GM12878 (cell line): ENCODE data around the gene ZBTB44. TPM values are rescaled to one million over a fixed set of nuclear protein-coding genes. Genes with fewer than 3 reads are reported as not detected.

Experiments used
- ATAC-seq: fragments of 200-7000 bp; cut with Tn5 transposase; 3 replicates; pipeline ENCODE4 v1.9.1; 2020; ENCODE audit warnings: mild to moderate bottlenecking, moderate library complexity
- BruUV-seq: library from RNA; stranded (reverse); fragments of 400-500 nt; replicated peaks from 2 replicates; lab custom pipeline; 2021; lab: Mats Ljungman, UMichigan
- CTCF ChIA-PET: fragments of 300-600 bp; sonication (Branson Sonifier 250); formaldehyde crosslinking; extraction: SDS; loops from one replicate; lab custom pipeline; 2021; ENCODE audit warnings: inconsistent platforms; lab: Yijun Ruan, JAX
- POLR2A ChIA-PET: fragments of 350-600 bp; formaldehyde crosslinking; extraction: SDS; loops from one replicate; lab custom pipeline; 2021; ENCODE audit warnings: inconsistent platforms; lab: Charles Lee
- RAD21 ChIA-PET: fragments of 300-600 bp; sonication (Branson Sonifier 250); formaldehyde crosslinking; loops from one replicate; lab custom pipeline; 2023; ENCODE audit warnings: antibody characterized with exemption; ENCODE audit not compliant: unreplicated experiment; lab: Charles Lee
- SMC1A ChIA-PET: fragments of 300-600 bp; sonication (Branson Sonifier 250); formaldehyde crosslinking; loops from one replicate; lab custom pipeline; 2023; ENCODE audit not compliant: unreplicated experiment, uncharacterized antibody; lab: Charles Lee
- DNase-seq: peaks from one replicate; pipeline ENCODE4 v3.0.0-alpha.2; 2011; ENCODE audit warnings: low read depth, low spot score
- FAIRE-seq: peaks from 3 replicates; lab custom pipeline; 2011; peaks lifted over from hg19 to GRCh38; lab: Jason Lieb, UNC
- H2AFZ ChIP-seq: 2 replicates; pipeline ENCODE4 v1.6.0; 2011; ENCODE audit warnings: low read depth, low read length, control low read depth; ENCODE audit not compliant: control insufficient read depth
- H3K27ac ChIP-seq: 2 replicates; pipeline ENCODE4 v1.5.1; 2011; ENCODE audit warnings: control low read depth; ENCODE audit not compliant: control insufficient read depth, insufficient read depth
- H3K27me3 ChIP-seq, 2 experiments: replicated peaks in 1 of 2; 2 replicates each; pipeline versions ENCODE4 v1.6.0 to v1.6.1; 2011; ENCODE audit warnings: low read length in 1 of 2; ENCODE audit not compliant: control insufficient read depth in 2 of 2, insufficient read depth in 2 of 2
- H3K36me3 ChIP-seq, 2 experiments: 2 replicates each; pipeline ENCODE4 v1.5.1; 2011; ENCODE audit warnings: low read length in 1 of 2; ENCODE audit not compliant: control insufficient read depth in 2 of 2, insufficient read depth in 2 of 2
- H3K4me1 ChIP-seq: 2 replicates; pipeline ENCODE4 v1.6.1; 2011; ENCODE audit warnings: mild to moderate bottlenecking, low read length, moderate library complexity, mixed read lengths; ENCODE audit not compliant: control insufficient read depth, insufficient read depth
- H3K4me2 ChIP-seq: 2 replicates; pipeline ENCODE4 v1.6.0; 2011; ENCODE audit warnings: control low read depth; ENCODE audit not compliant: control insufficient read depth, insufficient read depth
- H3K4me3 ChIP-seq: fragments of 200-600 bp; sonication (generic); 2 replicates; pipeline ENCODE4 v1.5.1; 2016
- H3K79me2 ChIP-seq: 2 replicates; pipeline ENCODE4 v1.6.0; 2011; ENCODE audit warnings: low read length; ENCODE audit not compliant: control insufficient read depth, insufficient read depth
- H3K9ac ChIP-seq: 2 replicates; pipeline ENCODE4 v1.8.0; 2011; ENCODE audit warnings: low read length, control low read depth, mixed read lengths; ENCODE audit not compliant: control insufficient read depth, insufficient read depth
- H3K9me3 ChIP-seq: replicated peaks from 3 replicates; pipeline ENCODE4 v1.5.1; 2011; ENCODE audit warnings: mild to moderate bottlenecking, low read length; ENCODE audit not compliant: control insufficient read depth, insufficient read depth
- H4K20me1 ChIP-seq: 2 replicates; pipeline ENCODE4 v1.6.0; 2011; ENCODE audit not compliant: control insufficient read depth, insufficient read depth
- ATF7 ChIP-seq: fragments of 450-650 bp; IDR thresholded peaks from 2 replicates; pipeline ENCODE4 v1.6.1; 2016; ENCODE audit warnings: low read depth, mild to moderate bottlenecking
- BMI1 ChIP-seq: fragments of 450-650 bp; IDR thresholded peaks from 2 replicates; pipeline ENCODE4 v1.6.1; 2016; ENCODE audit warnings: mild to moderate bottlenecking, moderate library complexity, borderline replicate concordance
- CREM ChIP-seq: IDR thresholded peaks from 2 replicates; pipeline ENCODE4 v1.6.1; 2014; ENCODE audit warnings: antibody characterized with exemption, low read depth
- HDAC2 ChIP-seq: fragments of 200-600 bp; sonication (generic); IDR thresholded peaks from 2 replicates; pipeline ENCODE4 v1.6.1; 2017
- MEF2B ChIP-seq: fragments of 450-650 bp; IDR thresholded peaks from 2 replicates; pipeline ENCODE4 v1.6.1; 2018; ENCODE audit warnings: mild to moderate bottlenecking, moderate library complexity; ENCODE audit not compliant: partially characterized antibody, poor library complexity, severe bottlenecking
- SUPT20H ChIP-seq: IDR thresholded peaks from 2 replicates; pipeline ENCODE4 v1.6.1; 2011; ENCODE audit warnings: low read depth, mild to moderate bottlenecking, low read length, moderate library complexity, borderline replicate concordance; ENCODE audit not compliant: control insufficient read depth
- ZBED1 ChIP-seq: IDR thresholded peaks from 2 replicates; pipeline ENCODE4 v1.6.1; 2016; ENCODE audit warnings: borderline replicate concordance
- WGBS: methylation state at CpG from one replicate; pipeline ENCODE4 v1.1.6; 2016; ENCODE audit warnings: low lambda C conversion rate; ENCODE audit not compliant: insufficient replicate concordance, insufficient coverage; ENCODE audit errors: missing lambda C conversion rate; 5-methylcytosine and 5-hydroxymethylcytosine counted together
- in situ Hi-C: fragments of 300-500 bp; cut with MboI; formaldehyde crosslinking; loops from 9 replicates; pipeline ENCODE4 v1.14.3; 2018; ENCODE audit warnings: mixed read lengths
- intact Hi-C: fragments of 100-400 bp; cut with micrococcal nuclease; formaldehyde crosslinking; loops from one replicate; pipeline ENCODE4 v1.14.2; 2022; ENCODE audit not compliant: unreplicated experiment
- polyA plus RNA-seq, 11 experiments: library from polyadenylated mRNA; depleted of rRNA in 4 of 11; unstranded in 6 of 11; stranded (reverse) in 5 of 11; fragments of >200 nt; fragmentation: Nextera tagmentation in 4 of 11; fragmentation: Illumina TruSeq in 1 of 11; extraction: Ambion mirVana in 4 of 11; extraction: Trizol in 1 of 11; gene quantifications; 1 replicate in 1 of 11; 2 replicates in 10 of 11; pipeline versions ENCODE4 v1.2.1 to v1.2.3, GENCODE V29; 2011 to 2016; ENCODE audit warnings: inconsistent platforms in 2 of 11, missing spikeins in 2 of 11, low read depth in 1 of 11
- total RNA-seq, 4 experiments: library from RNA; depleted of rRNA in 3 of 4; stranded (reverse); fragments of >200 nt in 3 of 4; fragmentation: Illumina TruSeq in 1 of 4; extraction: Trizol in 1 of 4; gene quantifications; 2 replicates each; pipeline versions ENCODE4 v1.2.1 to v1.2.3, GENCODE V29; 2013 to 2021
- TF ChIP-seq, protein P1 (sequence below): IDR thresholded peaks from 2 replicates; pipeline ENCODE4 v1.6.1; 2012; ENCODE audit warnings: mild to moderate bottlenecking, low read depth, low read length
- TF ChIP-seq, protein P2 (sequence below): IDR thresholded peaks from 2 replicates; pipeline ENCODE4 v1.6.1; 2011; ENCODE audit warnings: mild to moderate bottlenecking, low read depth, low read length, moderate library complexity; ENCODE audit not compliant: insufficient replicate concordance
- TF ChIP-seq, protein P3 (sequence below): fragments of 450-650 bp; formaldehyde crosslinking; IDR thresholded peaks from 2 replicates; pipeline ENCODE4 v1.5.0; 2022; ENCODE audit warnings: mild to moderate bottlenecking, missing genetic modification characterization
- TF ChIP-seq, protein P4 (sequence below): IDR thresholded peaks from 2 replicates; pipeline ENCODE4 v1.6.1; 2011; ENCODE audit warnings: low read depth, mild to moderate bottlenecking, low read length, moderate library complexity, borderline replicate concordance; ENCODE audit errors: extremely low read depth

Gene ZBTB44
- total and polyA plus RNA-seq, 10 of the 15 experiments (the other 5 are each of a cell fraction or from before 2014, with no cell fraction given): 2.8 to 38.2 (median 12.2) TPM

DNA sequence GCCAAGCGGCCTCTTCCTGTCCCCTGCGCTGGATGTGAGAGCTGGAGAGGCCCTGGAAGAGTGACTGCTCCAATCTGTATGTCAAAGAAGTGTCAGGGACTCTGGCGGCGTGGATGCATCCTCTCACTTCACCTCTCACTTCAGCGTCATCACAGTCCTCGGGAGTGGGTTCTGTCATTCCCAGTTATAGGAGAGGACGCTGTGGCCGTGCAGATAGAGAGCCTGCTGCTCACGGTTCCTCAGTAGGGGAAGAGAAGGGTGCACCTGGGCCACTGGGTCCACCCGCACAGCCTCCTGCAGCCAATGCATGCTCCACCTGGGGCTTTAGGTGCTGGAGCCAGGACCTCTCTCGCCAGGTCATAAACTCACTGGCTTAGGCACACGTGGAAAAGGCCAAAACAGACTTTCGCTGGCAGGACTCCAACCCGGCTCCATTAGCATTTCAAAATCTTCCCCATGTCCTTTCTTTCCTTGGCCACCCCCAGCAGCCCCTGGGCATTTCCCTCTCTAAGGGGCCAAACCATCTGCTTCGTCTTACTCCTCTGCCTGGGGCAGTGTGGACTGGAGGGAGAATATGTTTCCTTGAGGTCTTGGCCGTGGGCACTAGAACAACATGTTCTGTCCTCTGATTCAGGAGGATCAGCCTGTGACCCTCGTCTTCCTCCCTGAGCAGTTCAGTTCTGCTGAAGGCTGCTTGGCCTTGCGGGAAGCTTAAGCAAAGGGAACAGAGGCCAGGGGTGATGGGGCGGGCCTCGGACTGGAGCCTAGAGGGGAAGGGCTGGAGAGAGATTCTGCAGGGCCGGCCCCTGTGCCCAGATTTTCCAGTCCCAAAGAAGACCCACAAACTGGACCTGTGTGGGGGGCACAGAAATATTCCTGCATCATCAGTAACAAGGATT is 97.3 kb downstream of the ZBTB44 start (continued):
- TF ChIP-seq, protein P1, sequence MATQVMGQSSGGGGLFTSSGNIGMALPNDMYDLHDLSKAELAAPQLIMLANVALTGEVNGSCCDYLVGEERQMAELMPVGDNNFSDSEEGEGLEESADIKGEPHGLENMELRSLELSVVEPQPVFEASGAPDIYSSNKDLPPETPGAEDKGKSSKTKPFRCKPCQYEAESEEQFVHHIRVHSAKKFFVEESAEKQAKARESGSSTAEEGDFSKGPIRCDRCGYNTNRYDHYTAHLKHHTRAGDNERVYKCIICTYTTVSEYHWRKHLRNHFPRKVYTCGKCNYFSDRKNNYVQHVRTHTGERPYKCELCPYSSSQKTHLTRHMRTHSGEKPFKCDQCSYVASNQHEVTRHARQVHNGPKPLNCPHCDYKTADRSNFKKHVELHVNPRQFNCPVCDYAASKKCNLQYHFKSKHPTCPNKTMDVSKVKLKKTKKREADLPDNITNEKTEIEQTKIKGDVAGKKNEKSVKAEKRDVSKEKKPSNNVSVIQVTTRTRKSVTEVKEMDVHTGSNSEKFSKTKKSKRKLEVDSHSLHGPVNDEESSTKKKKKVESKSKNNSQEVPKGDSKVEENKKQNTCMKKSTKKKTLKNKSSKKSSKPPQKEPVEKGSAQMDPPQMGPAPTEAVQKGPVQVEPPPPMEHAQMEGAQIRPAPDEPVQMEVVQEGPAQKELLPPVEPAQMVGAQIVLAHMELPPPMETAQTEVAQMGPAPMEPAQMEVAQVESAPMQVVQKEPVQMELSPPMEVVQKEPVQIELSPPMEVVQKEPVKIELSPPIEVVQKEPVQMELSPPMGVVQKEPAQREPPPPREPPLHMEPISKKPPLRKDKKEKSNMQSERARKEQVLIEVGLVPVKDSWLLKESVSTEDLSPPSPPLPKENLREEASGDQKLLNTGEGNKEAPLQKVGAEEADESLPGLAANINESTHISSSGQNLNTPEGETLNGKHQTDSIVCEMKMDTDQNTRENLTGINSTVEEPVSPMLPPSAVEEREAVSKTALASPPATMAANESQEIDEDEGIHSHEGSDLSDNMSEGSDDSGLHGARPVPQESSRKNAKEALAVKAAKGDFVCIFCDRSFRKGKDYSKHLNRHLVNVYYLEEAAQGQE: no peak

DNA sequence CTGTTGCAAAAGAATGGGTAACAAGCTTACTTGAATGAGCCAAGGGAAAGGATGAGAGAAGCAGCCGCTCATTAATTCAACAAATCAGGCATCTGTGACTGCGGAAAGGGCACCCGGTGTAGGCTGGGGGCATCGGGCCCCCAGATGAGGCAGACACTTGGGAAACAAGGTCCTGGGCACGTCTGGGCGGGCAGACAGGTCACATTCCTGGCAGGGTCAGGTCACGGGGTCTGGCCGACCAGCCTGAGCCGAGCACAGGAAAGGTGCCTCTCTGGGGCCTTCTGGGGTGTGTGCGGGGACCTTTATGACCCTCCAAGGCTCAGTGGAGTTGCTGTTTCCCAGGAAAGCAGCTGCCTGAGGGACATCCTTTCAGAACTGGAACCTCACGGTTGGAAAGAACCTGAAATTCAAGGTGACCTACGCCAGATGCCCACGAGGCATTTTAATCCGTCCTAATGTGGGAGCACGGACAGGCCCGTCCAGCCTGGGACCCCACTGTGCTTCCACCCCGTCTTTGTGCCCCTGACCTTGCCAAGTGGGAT is 98.1 kb downstream of the ZBTB44 start:
- no peaks in the 10 kb centered on the region for H3K79me2 ChIP-seq
- BruUV-seq: no TSS peak
- H3K36me3 ChIP-seq: no peaks in the 10 kb centered on the region
- 52% methylated on average over 17 of the region's 17 CpGs for WGBS
- DNase-seq (no peak), FAIRE-seq (no peak), ATAC-seq (no peak)
- intact Hi-C loops (no loop called here), in situ Hi-C loops (loop anchor here (10.0 kb wide), 1 partner anchor 208 kb away; the partner anchor contains the start of gene ADAMTS8)
- no peaks in the 10 kb centered on the region for H3K9me3 ChIP-seq
- no peak overlapping the region for H3K4me3 ChIP-seq
- no peak overlapping the region for H2AFZ ChIP-seq
- ChIA-PET SMC1A (interaction anchor here (0.6 to 1.4 kb wide), 3 partner anchors 89 to 201 kb away, joined by 3 to 7 read pairs (median 3); no protein-coding TSS in a partner anchor), CTCF (interaction anchor here (0.8 to 1.2 kb wide), 6 partner anchors 11 to 646 kb away, joined by 3 to 5 read pairs (median 4); no protein-coding TSS in a partner anchor), POLR2A (no interaction called here), RAD21 (no interaction called here)
- no peak overlapping the region for H3K27ac ChIP-seq
- H3K4me1 ChIP-seq: no peaks in the 10 kb centered on the region
- peaks cover 6% of the 10 kb centered on the region; the same call in 1 of the 2 replicates for H4K20me1 ChIP-seq
- H3K4me2 ChIP-seq: no peak overlapping the region
- no peaks in the 10 kb centered on the region for H3K27me3 ChIP-seq
- H3K9ac ChIP-seq: no peak overlapping the region
- TF ChIP-seq CREM: no peak
- no peak for TF ChIP-seq MEF2B
- no peak for TF ChIP-seq HDAC2
- TF ChIP-seq, protein P2, sequence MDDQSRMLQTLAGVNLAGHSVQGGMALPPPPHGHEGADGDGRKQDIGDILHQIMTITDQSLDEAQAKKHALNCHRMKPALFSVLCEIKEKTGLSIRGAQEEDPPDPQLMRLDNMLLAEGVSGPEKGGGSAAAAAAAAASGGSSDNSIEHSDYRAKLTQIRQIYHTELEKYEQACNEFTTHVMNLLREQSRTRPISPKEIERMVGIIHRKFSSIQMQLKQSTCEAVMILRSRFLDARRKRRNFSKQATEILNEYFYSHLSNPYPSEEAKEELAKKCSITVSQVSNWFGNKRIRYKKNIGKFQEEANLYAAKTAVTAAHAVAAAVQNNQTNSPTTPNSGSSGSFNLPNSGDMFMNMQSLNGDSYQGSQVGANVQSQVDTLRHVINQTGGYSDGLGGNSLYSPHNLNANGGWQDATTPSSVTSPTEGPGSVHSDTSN: no peak
- TF ChIP-seq, protein P3, sequence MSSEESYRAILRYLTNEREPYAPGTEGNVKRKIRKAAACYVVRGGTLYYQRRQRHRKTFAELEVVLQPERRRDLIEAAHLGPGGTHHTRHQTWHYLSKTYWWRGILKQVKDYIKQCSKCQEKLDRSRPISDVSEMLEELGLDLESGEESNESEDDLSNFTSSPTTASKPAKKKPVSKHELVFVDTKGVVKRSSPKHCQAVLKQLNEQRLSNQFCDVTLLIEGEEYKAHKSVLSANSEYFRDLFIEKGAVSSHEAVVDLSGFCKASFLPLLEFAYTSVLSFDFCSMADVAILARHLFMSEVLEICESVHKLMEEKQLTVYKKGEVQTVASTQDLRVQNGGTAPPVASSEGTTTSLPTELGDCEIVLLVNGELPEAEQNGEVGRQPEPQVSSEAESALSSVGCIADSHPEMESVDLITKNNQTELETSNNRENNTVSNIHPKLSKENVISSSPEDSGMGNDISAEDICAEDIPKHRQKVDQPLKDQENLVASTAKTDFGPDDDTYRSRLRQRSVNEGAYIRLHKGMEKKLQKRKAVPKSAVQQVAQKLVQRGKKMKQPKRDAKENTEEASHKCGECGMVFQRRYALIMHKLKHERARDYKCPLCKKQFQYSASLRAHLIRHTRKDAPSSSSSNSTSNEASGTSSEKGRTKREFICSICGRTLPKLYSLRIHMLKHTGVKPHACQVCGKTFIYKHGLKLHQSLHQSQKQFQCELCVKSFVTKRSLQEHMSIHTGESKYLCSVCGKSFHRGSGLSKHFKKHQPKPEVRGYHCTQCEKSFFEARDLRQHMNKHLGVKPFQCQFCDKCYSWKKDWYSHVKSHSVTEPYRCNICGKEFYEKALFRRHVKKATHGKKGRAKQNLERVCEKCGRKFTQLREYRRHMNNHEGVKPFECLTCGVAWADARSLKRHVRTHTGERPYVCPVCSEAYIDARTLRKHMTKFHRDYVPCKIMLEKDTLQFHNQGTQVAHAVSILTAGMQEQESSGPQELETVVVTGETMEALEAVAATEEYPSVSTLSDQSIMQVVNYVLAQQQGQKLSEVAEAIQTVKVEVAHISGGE (CRISPR knock-in tag): no peak
- no peak for TF ChIP-seq ATF7
- TF ChIP-seq, protein P4, sequence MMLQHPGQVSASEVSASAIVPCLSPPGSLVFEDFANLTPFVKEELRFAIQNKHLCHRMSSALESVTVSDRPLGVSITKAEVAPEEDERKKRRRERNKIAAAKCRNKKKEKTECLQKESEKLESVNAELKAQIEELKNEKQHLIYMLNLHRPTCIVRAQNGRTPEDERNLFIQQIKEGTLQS: no peak
- no peak for TF ChIP-seq SUPT20H
- no peak for TF ChIP-seq ZBED1
- no peak for TF ChIP-seq BMI1
